B cell (primary cell): ENCODE measurements around the gene ABHD17B. TPM values are rescaled to one million over a fixed set of nuclear protein-coding genes. Genes with fewer than 3 reads are reported as not detected.
A peak's percentile ranks its signal among the peaks of the same experiment; 100 is the strongest.

ENCODE experiments used
- ATAC-seq: fragments of 200-7000 bp; cut with Tn5 transposase; one replicate; pipeline ENCODE4 v1.10.0; 2021; ENCODE audit warnings: low read depth, mild to moderate bottlenecking, moderate number of reproducible peaks, moderate library complexity
- CTCF ChIA-PET: fragments of 350-600 bp; sonication (Branson Sonifier 250); formaldehyde crosslinking; loops from one replicate; lab custom pipeline; 2021; ENCODE audit warnings: antibody characterized with exemption, inconsistent platforms; lab: Charles Lee
- POLR2A ChIA-PET: fragments of 350-600 bp; sonication (Branson Sonifier 250); formaldehyde crosslinking; loops from one replicate; lab custom pipeline; 2021; ENCODE audit warnings: antibody characterized with exemption; lab: Charles Lee
- DNase-seq: peaks from one replicate; pipeline ENCODE4 v3.0.0; 2013
- H2AFZ ChIP-seq: 2 replicates; pipeline ENCODE4 v1.6.1; 2012; ENCODE audit warnings: mild to moderate bottlenecking, low read depth, low read length; ENCODE audit not compliant: insufficient read depth, poor library complexity, severe bottlenecking
- H3K27ac ChIP-seq, 2 donors: 1 replicate in 1 of 2; 2 replicates in 1 of 2; pipeline ENCODE4 v1.5.1; 2012 to 2013; ENCODE audit warnings: low read length in 2 of 2, mild to moderate bottlenecking in 2 of 2, moderate library complexity in 1 of 2
- H3K27me3 ChIP-seq, 4 experiments: fragments of 200-600 bp in 1 of 4; sonication (generic) in 1 of 4; replicated peaks in 1 of 4; 1 replicate in 2 of 4; 2 replicates in 2 of 4; pipeline versions ENCODE4 v1.6.1 to v1.7.0; 2013 to 2016; ENCODE audit warnings: low read length in 3 of 4, mild to moderate bottlenecking in 2 of 4, mixed read lengths in 1 of 4, moderate library complexity in 1 of 4; ENCODE audit not compliant: insufficient read depth in 4 of 4, control insufficient read depth in 3 of 4; ENCODE audit errors: control extremely low read depth in 1 of 4
- H3K36me3 ChIP-seq, 2 experiments: replicated peaks in 1 of 2; 1 replicate in 1 of 2; 2 replicates in 1 of 2; pipeline versions ENCODE4 v1.6.1 to v1.7.1; 2013; ENCODE audit warnings: low read length in 1 of 2; ENCODE audit not compliant: insufficient read depth in 2 of 2, control insufficient read depth in 1 of 2; ENCODE audit errors: control extremely low read depth in 1 of 2, extremely low read depth in 1 of 2
- H3K4me1 ChIP-seq, 2 donors: fragments of 200-600 bp in 1 of 2; sonication (generic) in 1 of 2; 1 replicate in 1 of 2; 2 replicates in 1 of 2; pipeline versions ENCODE4 v1.5.1 to v1.6.1; 2013 to 2017; ENCODE audit warnings: low read length in 2 of 2; ENCODE audit not compliant: control insufficient read depth in 2 of 2, insufficient read depth in 2 of 2
- H3K4me2 ChIP-seq: replicated peaks from 2 replicates; pipeline ENCODE3; 2012; ENCODE audit warnings: mild to moderate bottlenecking, low read depth, low read length; ENCODE audit not compliant: poor library complexity, severe bottlenecking
- H3K4me3 ChIP-seq, 5 experiments: fragments of 200-600 bp in 1 of 5; sonication (generic) in 1 of 5; 1 replicate in 3 of 5; 2 replicates in 2 of 5; pipeline versions ENCODE4 v1.5.1 to v1.7.0; 2011 to 2016; ENCODE audit warnings: low read length in 4 of 5, mild to moderate bottlenecking in 4 of 5, low read depth in 2 of 5, control low read depth in 1 of 5, moderate library complexity in 1 of 5; ENCODE audit not compliant: insufficient read depth in 1 of 5; ENCODE audit errors: control extremely low read depth in 1 of 5, extremely low read depth in 1 of 5
- H3K79me2 ChIP-seq: fragments of 200-600 bp; sonication (generic); one replicate; pipeline ENCODE4 v1.6.0; 2016; ENCODE audit warnings: low read length; ENCODE audit not compliant: control insufficient read depth, insufficient read depth
- H3K9ac ChIP-seq: fragments of 200-600 bp; sonication (generic); 2 replicates; pipeline ENCODE4 v1.6.1; 2017; ENCODE audit warnings: mild to moderate bottlenecking, low read length, moderate library complexity
- H3K9me3 ChIP-seq, 3 donors: one replicate each; pipeline versions ENCODE4 v1.6.1 to v1.7.1; 2013; ENCODE audit warnings: low read length in 2 of 3; ENCODE audit not compliant: control insufficient read depth in 2 of 3, insufficient read depth in 1 of 3; ENCODE audit errors: control extremely low read depth in 1 of 3
- H4K20me1 ChIP-seq: 2 replicates; pipeline ENCODE4 v1.6.0; 2012; ENCODE audit warnings: mild to moderate bottlenecking, low read length; ENCODE audit not compliant: insufficient read depth, control insufficient read depth, poor library complexity, severe bottlenecking
- H3K27ac Mint-ChIP-seq: one replicate; pipeline ENCODE4 v1.8.0; 2021; ENCODE audit warnings: mixed read lengths
- H3K27me3 Mint-ChIP-seq: one replicate; pipeline ENCODE4 v1.8.0; 2021; ENCODE audit warnings: mixed read lengths
- H3K4me1 Mint-ChIP-seq: one replicate; pipeline ENCODE4 v1.8.0; 2021; ENCODE audit warnings: mixed read lengths
- H3K4me3 Mint-ChIP-seq: one replicate; pipeline ENCODE4 v1.8.0; 2021; ENCODE audit warnings: mixed read lengths
- H3K9me3 Mint-ChIP-seq: one replicate; pipeline ENCODE4 v1.8.0; 2022; ENCODE audit warnings: mixed read lengths; ENCODE audit not compliant: insufficient read depth
- EZH2 ChIP-seq: IDR thresholded peaks from 2 replicates; pipeline ENCODE4 v1.6.1; 2012; ENCODE audit warnings: borderline replicate concordance, low read depth, mild to moderate bottlenecking, moderate library complexity, low read length; ENCODE audit not compliant: insufficient read depth, poor library complexity, severe bottlenecking
- WGBS: methylation state at CpG from one replicate; pipeline ENCODE4 v1.1.5; 2013; ENCODE audit warnings: missing lambda C conversion rate; ENCODE audit not compliant: insufficient coverage; 5-methylcytosine and 5-hydroxymethylcytosine counted together
- intact Hi-C: fragments of 100-400 bp; cut with micrococcal nuclease; formaldehyde crosslinking; loops from one replicate; pipeline ENCODE4 v1.10.0; 2022
- polyA plus RNA-seq: library from polyadenylated mRNA; depleted of rRNA; stranded (reverse); fragments of >200 nt; gene quantifications from 2 replicates; pipeline ENCODE4 v1.2.3, GENCODE V29; 2012
- total RNA-seq, 2 donors: library from RNA; stranded (reverse); fragments of 120-200 nt in 1 of 2; gene quantifications; 1 replicate in 1 of 2; 2 replicates in 1 of 2; pipeline versions ENCODE4 v1.2.3 to v1.2.4, GENCODE V29; 2013 to 2022
- TF ChIP-seq, protein P1 (sequence below): fragments of 200-600 bp; IDR thresholded peaks from one replicate; pipeline ENCODE4 v1.8.0; 2022; ENCODE audit warnings: antibody characterized with exemption, mild to moderate bottlenecking

The ABHD17B gene
- total and polyA plus RNA-seq, 2 donors (not counting 1 experiment from before 2014, with no cell fraction given), result 11.3 to 24.4 TPM

DNA sequence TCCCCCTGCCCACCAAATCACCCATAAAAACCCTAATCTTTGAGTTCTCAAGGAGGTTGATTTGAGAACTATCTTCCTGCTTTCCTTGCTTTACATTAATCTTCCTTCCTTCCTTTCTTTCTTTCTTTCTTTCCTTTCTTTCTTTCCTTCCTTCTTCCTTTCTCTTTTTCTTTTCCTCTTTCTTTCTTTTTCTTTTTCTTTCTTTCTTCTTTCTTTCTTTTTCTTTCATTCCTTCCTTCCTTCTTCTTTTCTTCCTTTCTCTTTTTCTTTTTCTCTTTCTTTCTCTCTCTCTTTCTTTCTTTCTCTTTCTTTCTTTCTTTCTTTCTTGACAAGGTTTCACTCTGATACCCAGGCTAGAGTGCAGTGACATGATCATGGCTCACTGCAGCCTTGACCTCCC, 75.4 kb downstream of the ABHD17B start:
- intact Hi-C loops, result no loop called here
- Histone ChIP-seq H3K9me3 (peaks cover 0 to 4% (median 4%) of the 10 kb centered on the region in 3 donors), H3K27ac (no peak overlapping the region), H3K9ac (no peak overlapping the region), H3K4me3 (no peak overlapping the region), H4K20me1 (no peaks in the 10 kb centered on the region), H3K4me1 (no peaks in the 10 kb centered on the region), H3K36me3 (no peaks in the 10 kb centered on the region), H3K27me3 (no peaks in the 10 kb centered on the region), H3K79me2 (no peaks in the 10 kb centered on the region), H3K4me2 (no peak overlapping the region), H2AFZ (no peak overlapping the region)
- Mint-ChIP-seq H3K4me3 (no peak overlapping the region), H3K27ac (no peak overlapping the region), H3K4me1 (peaks cover 5% of the 10 kb centered on the region), H3K9me3 (peaks cover 10% of the 10 kb centered on the region), H3K27me3 (no peaks in the 10 kb centered on the region)
- no peak for DNase-seq
- no peak for ATAC-seq
- POLR2A ChIA-PET, result no interaction called here
- CTCF ChIA-PET, result no interaction called here
- TF ChIP-seq, protein P1, sequence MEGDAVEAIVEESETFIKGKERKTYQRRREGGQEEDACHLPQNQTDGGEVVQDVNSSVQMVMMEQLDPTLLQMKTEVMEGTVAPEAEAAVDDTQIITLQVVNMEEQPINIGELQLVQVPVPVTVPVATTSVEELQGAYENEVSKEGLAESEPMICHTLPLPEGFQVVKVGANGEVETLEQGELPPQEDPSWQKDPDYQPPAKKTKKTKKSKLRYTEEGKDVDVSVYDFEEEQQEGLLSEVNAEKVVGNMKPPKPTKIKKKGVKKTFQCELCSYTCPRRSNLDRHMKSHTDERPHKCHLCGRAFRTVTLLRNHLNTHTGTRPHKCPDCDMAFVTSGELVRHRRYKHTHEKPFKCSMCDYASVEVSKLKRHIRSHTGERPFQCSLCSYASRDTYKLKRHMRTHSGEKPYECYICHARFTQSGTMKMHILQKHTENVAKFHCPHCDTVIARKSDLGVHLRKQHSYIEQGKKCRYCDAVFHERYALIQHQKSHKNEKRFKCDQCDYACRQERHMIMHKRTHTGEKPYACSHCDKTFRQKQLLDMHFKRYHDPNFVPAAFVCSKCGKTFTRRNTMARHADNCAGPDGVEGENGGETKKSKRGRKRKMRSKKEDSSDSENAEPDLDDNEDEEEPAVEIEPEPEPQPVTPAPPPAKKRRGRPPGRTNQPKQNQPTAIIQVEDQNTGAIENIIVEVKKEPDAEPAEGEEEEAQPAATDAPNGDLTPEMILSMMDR, result peak; percentile 40
- no peak for TF ChIP-seq EZH2

DNA sequence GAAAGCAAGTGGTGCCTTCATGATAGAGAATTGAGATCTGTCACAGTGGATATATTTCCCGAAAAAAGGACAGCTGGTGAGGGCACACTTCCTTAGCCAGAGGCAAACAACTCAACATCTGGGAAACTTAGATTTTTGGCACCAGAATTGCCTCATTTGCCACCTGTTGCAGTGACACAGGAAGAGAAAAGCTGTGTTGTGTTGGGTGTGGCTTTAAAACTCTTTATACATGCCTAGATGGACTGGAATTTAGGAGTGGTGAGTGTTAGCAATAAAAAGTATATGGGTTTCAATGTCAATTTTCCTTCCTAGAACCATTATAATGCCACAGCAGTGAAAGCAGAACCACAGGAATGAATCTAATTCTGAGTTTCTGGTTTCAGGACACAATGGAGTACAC, 80.1 kb downstream of the ABHD17B start:
- ATAC-seq (no peak), DNase-seq (no peak)
- 83% methylated on average over 1 of the region's 1 CpG for WGBS
- intact Hi-C loops, result no loop called here
- ChIA-PET CTCF (interaction anchor here (0.6 to 1.1 kb wide), 2 partner anchors 114 to 145 kb away, joined by 3 read pairs; no protein-coding TSS in a partner anchor), POLR2A (no interaction called here)
- no peak overlapping the region for H3K4me3 Mint-ChIP-seq
- Histone ChIP-seq H3K9ac (no peak overlapping the region), H3K36me3 (no peaks in the 10 kb centered on the region), H3K79me2 (no peaks in the 10 kb centered on the region), H3K27me3 (no peaks in the 10 kb centered on the region), H3K4me3 (no peak overlapping the region), H3K4me1 (no peaks in the 10 kb centered on the region), H3K27ac (no peak overlapping the region), H3K4me2 (no peak overlapping the region), H2AFZ (no peak overlapping the region), H4K20me1 (no peaks in the 10 kb centered on the region), H3K9me3 (peaks cover 0 to 4% (median 3%) of the 10 kb centered on the region in 3 donors)
- TF ChIP-seq, protein P1, result no peak
- TF ChIP-seq EZH2, result no peak
- peaks cover 5% of the 10 kb centered on the region for H3K27me3 Mint-ChIP-seq
- H3K9me3 Mint-ChIP-seq, result peaks cover 10% of the 10 kb centered on the region
- H3K27ac Mint-ChIP-seq, result no peak overlapping the region
- peaks cover 5% of the 10 kb centered on the region for H3K4me1 Mint-ChIP-seq
